RPMI7951 (cell line): Measurements from ENCODE around the gene APOL2. TPM values are rescaled to one million over a fixed set of nuclear protein-coding genes. Genes with fewer than 3 reads are reported as not detected.
A peak's percentile ranks its signal among the peaks of the same experiment; 100 is the strongest.
"Not testable (repeated sequence)": the region's sequence is repeated elsewhere in the genome, so short reads cannot be mapped to it uniquely, and the experiment has no call there.

Experiments
- DNase-seq: peaks from one replicate; pipeline ENCODE4 v3.0.0-alpha.2; 2012; ENCODE audit warnings: low read depth
- total RNA-seq: library from RNA; depleted of rRNA; stranded (reverse); fragments of >200 nt; shearing (Covaris generic); gene quantifications from 2 replicates; pipeline ENCODE4 v1.2.3, GENCODE V29; 2014; rRNA removed

The APOL2 gene
- 25.6 and 37.0 TPM in 2 replicates for total RNA-seq

DNA sequence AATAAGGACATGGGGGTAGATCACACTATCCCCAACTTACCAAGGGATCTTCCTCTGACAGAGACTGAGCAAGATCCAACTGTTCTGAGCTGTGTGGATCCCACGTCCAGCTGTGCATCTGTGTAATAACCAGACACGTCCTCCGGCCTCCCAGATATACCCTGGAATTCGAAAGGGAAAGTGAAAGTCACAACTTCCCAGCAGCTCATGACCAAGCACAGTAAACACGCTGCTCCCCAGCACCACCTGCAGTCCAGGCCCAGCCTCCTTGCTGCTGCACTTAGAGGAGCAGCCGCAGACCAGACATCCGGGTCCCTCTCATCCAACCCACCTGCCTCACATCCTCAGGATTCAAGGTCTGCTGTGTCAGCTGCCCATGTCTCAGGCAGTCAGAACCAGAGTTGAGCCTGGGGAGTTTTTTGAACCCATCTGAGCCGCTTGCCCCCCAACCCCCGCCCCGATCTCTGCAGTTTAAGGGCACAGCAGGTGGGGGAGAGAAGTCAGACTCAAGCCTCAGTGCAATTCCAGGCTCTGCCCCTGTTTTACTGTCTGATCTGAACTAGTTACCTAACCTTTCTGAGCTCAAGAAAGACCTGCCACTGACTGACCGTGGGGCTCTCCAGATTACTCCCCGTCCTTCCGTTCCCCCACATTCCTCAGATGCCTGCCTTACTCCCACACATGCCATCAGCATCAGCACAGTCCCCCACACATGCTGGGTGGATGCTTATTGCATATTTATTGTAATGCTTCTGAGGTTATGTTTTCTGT lies at the start of gene APOL2:
APOL2 (minus strand) TSS at position 127 of the 771 bp plus-strand sequence. CDS start 6,365 bp downstream, outside the sequence.
- peak; percentile 94 for DNase-seq

- DNase-seq: no peak
Measured at GRCh38 chr22:36288571-36289405, 49.5 kb upstream of the APOL2 start.

- DNase-seq: no peak
Measured at GRCh38 chr22:36287881-36288515, 48.7 kb upstream of the APOL2 start.

DNA sequence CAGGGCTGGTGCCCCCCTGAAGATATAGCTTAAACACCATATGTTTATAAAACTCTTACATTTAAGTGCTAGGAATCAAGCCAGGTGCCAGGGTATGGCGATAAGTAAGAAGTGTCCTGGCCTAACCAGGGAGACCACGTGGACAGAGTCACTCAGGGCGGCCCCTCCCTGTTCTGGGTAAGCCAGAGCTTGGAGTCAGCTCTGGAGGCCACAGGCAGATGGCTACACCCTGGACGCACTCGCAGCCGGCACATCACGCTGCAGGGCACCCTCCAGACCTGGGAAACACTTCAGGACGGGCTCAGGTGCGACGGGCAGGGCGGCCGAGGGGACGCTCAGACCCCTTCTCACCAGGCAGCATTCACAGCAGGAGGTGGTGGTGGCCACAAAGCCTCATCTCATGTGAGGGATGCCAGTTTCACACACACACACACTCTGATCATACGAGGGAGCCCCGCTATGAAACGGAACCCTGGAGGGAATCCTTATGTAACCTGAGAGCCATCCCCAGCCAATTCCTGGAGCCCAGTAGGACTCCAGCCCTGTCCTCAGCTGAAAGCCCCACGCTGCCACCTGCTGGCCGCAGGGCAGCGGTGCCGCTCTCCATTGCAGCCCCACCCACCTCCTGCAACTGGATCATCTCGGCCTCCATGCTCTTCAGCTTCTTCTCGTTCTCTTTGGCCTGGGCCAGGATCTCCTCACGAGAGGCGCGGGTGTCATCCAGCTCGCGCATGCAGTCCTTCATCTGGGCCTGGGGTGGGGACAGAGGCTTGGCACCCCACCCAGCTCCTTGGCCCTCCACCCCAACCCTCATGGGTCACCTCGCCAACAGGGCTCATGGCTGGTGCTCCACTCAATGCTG lies 47.0 kb upstream of the APOL2 start:
- peak; percentile 59 for DNase-seq

DNA sequence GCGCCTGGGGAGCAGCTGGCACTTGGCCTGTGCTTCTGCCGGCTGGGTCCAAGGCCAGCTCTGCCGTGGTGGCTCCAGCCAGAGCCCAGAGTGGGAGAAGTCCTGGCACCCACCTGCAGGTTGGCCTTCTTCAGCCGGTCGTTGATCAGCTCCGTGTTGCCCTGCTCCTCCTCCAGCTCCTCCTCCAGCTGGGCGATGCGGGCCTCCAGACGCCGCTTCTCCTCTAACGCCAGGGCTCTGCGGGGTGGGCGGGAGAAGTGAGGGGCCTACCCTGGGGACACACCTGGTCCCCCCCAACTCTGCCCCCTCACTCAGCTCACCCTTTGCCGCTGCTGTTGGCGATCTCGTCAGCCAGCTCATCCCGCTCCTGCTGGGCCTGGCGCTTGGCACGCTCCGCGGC lies 46.2 kb upstream of the APOL2 start:
- DNase-seq: no peak

DNA sequence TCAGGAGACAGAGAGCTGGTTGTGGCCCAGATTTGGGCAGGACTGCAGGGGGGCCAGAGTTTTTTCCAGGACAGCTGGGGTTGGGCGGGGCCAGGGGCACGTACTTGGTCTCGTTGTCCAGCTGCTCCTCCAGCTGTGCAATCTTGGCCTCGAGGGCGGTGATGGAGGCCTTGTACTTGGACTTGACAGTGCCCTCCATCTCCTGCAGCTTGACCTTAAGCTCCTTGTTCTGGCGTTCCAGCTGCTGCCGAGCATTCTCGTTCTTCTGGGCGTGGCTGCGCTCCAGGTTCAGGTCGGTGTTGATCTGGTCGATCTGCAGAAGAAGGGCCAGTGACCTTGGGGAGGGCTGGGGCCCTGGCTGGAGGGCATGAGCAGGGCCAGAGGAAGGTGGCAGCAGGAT lies 45.7 kb upstream of the APOL2 start:
- no peak for DNase-seq

GRCh38 chr22:36284171-36284571 lies 44.8 kb upstream of the APOL2 start:
- DNase-seq: no peak

GRCh38 chr22:36282328-36282831 lies 43.1 kb upstream of the APOL2 start:
- DNase-seq: no peak

- DNase-seq: no peak
Measured at GRCh38 chr22:36281781-36282327, 42.5 kb upstream of the APOL2 start.

DNA sequence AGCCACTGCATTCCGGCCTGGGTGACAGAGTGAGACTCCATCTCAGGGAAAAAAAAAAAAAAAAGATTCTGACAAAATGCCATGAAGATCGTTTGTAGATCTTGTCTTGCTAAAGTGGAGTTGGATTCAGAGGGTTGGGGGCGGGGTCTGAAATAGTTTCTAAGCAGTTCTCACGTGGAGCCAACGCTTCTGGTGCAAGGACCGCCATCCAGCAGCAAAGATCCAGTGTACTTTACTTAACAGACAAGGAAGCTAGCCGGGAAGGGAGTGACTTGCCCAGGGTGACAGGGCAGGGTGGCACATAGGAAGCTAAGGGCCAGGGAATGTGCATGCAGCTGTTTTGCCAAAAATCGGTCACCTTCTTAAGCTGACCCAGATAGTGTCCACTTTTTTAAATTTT lies 41.1 kb upstream of the APOL2 start:
- DNase-seq: no peak

DNA sequence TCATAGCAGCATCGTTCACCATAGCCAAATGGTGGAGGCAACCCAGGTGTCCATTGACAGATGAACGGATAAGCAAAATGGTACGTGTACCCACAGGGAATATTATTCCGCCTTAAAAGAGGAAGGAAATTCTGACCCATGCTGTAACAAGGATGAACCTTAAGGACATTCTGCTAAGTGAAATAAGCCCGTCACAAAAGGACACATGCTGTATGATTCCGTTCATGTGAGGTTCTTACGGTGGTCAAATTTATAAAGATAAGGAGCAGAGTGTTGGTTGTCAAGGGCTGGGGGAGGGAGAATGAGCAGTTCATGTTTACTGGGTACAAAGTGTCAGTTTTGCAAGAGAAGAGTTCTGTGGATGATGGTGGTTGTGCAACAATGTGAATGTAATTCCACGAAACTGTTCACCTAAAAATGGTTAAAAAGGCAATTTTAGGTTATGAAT lies 39.9 kb upstream of the APOL2 start:
- no peak for DNase-seq

- peak; percentile 50 for DNase-seq
Measured at GRCh38 chr22:36277482-36278291, 38.4 kb upstream of the APOL2 start.

- DNase-seq: no peak
Measured at GRCh38 chr22:36274531-36274930, 35.2 kb upstream of the APOL2 start.

DNA sequence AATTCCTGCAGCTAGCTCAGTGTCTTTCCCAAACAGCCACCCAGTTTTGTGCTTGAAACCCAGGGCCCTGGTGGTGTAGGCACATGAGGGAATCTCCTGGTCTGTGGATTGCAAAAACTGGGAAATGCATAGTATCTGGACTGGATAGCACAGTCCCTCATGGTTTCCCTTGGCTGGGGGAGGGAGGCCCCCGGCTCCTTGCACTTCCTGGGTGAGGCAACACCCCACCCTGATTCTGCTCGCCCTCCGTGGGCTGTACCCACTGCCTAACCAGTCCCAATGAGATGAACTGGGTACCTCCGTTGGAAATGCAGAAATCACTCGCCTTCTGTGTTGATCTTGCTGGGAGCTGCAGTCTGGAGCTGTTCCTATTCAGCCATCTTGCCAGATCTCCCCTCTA lies 32.6 kb upstream of the APOL2 start:
- not testable (repeated sequence) for DNase-seq

GRCh38 chr22:36271231-36271630 lies 31.9 kb upstream of the APOL2 start:
- not testable (repeated sequence) for DNase-seq

DNA sequence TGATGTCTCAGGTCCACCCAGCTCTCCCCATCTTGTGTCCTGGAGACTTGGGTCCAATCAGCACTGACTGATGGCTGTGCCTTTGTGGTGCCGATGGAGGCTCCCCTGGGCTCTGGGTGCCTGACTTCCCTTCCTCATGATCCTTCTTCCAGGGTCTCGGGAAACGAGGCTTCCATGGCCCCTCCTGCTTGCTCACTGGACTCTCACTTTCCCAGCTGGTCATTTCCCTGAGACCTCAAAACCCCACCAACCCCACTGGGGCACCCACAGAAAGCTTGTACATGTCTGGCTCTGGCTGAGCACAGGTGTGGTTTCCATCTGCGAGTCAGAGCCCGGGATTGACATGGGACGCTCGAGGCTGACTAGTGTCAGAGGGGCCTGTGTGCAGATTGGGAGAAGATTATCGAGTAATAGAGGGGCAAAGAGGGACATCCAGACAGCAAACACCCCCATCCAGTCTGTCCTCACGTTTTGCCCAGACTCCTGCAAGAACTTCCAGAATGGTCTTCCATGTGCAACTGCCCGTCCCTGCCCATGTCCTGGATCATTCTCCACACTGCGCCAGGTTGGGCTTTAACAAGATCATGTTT lies 28.7 kb upstream of the APOL2 start:
- no peak for DNase-seq

- no peak for DNase-seq
Measured at GRCh38 chr22:36267058-36267457, 27.7 kb upstream of the APOL2 start.

GRCh38 chr22:36263886-36264664 lies 24.7 kb upstream of the APOL2 start:
- not testable (repeated sequence) for DNase-seq

DNA sequence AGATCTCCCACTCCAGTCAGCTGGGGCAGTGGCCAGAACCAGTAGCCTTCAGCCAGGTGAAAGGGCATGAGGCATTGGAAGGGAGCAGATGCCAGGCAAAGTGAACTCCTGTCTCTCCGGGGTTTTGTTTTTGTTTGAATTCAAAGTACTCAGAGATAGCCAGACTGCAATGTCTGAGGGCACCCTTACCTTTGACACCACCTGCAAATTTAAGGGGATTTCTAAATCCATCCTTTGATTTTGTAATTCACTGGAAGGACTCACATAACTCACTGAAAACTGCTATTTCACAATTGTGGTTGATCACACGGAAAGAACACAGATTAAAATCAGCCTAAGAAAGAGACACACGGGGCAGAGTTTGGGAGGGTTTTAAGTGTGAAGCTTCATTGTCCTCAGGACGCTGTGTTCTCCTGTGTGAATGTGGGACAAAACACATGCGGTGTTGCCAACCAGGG lies 23.9 kb upstream of the APOL2 start:
- DNase-seq: not testable (repeated sequence)
